Measurements from ENCODE around the gene HSPB6. TPM values are rescaled to one million over a fixed set of nuclear protein-coding genes. Genes with fewer than 3 reads are reported as not detected.

Gene HSPB6
- polyA plus RNA-seq, 1 donor (not counting 4 experiments of a cell fraction or from before 2014, with no cell fraction given), result not detected

GRCh38 chr19:35775046-35775297, 18.1 kb upstream of the HSPB6 start:
- dilution Hi-C loops (cut with MboI; ENCODE audit: extremely low pct_ligation_motif_present, low sequenced_read_pairs), result no loop called here
- peak overlapping the region in 2 of 3 experiments; percentile 58 to 60 for H3K4me3 ChIP-seq (ENCODE audit: control insufficient read depth in 2 of 3, extremely low read depth in 1 of 3, insufficient read depth in 2 of 3, low read depth in 1 of 3, low read length in 3 of 3)
- FAIRE-seq, result no peak
- H4K20me1 ChIP-seq (ENCODE audit: control insufficient read depth, extremely low read depth, insufficient read depth, low read length), result no peaks in the 10 kb centered on the region
- no peak for TF ChIP-seq CTCF (optimal IDR thresholded peaks at IDR 0.05 in 1 of 3, IDR thresholded peaks at IDR 0.05 in 1 of 3, conservative IDR thresholded peaks at IDR 0.05 in 1 of 3; ENCODE audit: extremely low read depth in 1 of 3, insufficient read depth in 2 of 3, low read length in 3 of 3)
- TF ChIP-seq EZH2 (IDR thresholded peaks at IDR 0.05; ENCODE audit: low read length), result no peak
- H3K4me2 ChIP-seq (ENCODE audit: control insufficient read depth, extremely low read depth, insufficient read depth, low read depth, low read length), result peak overlapping the region; percentile 80
- no peaks in the 10 kb centered on the region for H3K27me3 ChIP-seq (ENCODE audit: control insufficient read depth, extremely low read depth, insufficient read depth, low read length)
- H3K9me3 ChIP-seq (ENCODE audit: control insufficient read depth, low read depth, low read length), result no peaks in the 10 kb centered on the region
- no peaks in the 10 kb centered on the region for H3K36me3 ChIP-seq (ENCODE audit: control insufficient read depth in 2 of 2, extremely low read depth in 1 of 2, insufficient read depth in 2 of 2, low read length in 2 of 2)
- no peaks in the 10 kb centered on the region for H3K79me2 ChIP-seq (ENCODE audit: control insufficient read depth, insufficient read depth, low read length)
- H2AFZ ChIP-seq (ENCODE audit: control insufficient read depth, low read length), result peak overlapping the region; percentile 35
- H3K9ac ChIP-seq (ENCODE audit: control insufficient read depth, extremely low read depth, insufficient read depth, low read length), result no peak overlapping the region
- peaks cover 4% of the 10 kb centered on the region for H3K4me1 ChIP-seq (ENCODE audit: control insufficient read depth, extremely low read depth, insufficient read depth, low read length)
- H3K27ac ChIP-seq (ENCODE audit: control insufficient read depth, insufficient read depth, low read length), result no peak overlapping the region
- DNase-seq (ENCODE audit: low read depth, low spot score), result no peak
- no peaks in the 10 kb centered on the region for H3K9me1 ChIP-seq (ENCODE audit: control insufficient read depth, extremely low read depth, insufficient read depth, low read length)

DNA sequence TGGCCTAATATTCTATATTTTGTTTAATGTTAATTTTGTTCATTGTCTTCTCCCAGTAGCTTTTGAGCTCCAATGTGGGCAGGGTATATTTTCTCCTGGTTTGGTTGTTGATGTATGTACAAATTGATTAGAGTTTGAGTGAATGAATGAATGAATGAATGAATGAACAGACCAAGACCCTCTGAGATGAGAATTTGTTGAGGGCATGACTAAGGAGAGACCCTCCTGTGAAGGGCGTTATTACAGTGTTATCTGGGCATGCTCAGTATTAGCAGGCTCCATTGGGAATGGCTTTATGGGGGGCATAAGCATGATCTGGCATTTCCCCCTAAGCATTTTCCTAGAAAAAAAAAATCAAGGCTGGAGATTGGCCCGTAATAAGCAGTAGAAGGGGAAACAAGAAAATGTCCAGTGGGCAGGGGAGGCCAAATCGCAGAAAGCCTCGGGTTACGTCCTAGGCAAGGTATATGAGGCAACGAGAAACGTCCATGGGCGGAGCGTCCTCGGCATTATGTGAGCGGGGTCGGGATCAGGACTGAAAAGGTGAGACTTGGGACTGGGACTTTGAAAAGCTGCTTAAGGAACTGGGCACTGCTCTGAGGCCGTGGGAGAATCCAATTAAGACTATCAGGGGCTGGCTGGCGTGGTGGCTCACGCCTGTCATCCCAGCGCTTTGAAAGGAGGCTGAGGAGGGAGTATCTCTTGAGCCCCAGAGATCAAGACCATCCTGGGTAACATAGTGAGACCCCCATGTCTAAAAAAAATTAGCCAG, 17.6 kb upstream of the HSPB6 start:
- DNase-seq (ENCODE audit: low read depth, low spot score) (no peak), FAIRE-seq (no peak)
- Histone ChIP-seq H4K20me1 (ENCODE audit: control insufficient read depth, extremely low read depth, insufficient read depth, low read length) (no peaks in the 10 kb centered on the region), H2AFZ (ENCODE audit: control insufficient read depth, low read length) (no peak overlapping the region), H3K9me3 (ENCODE audit: control insufficient read depth, low read depth, low read length) (no peaks in the 10 kb centered on the region), H3K4me3 (ENCODE audit: control insufficient read depth in 2 of 3, extremely low read depth in 1 of 3, insufficient read depth in 2 of 3, low read depth in 1 of 3, low read length in 3 of 3) (peak overlapping the region in 2 of 3 experiments; percentile 58 to 60), H3K4me2 (ENCODE audit: control insufficient read depth, extremely low read depth, insufficient read depth, low read depth, low read length) (peak overlapping the region; percentile 80), H3K4me1 (ENCODE audit: control insufficient read depth, extremely low read depth, insufficient read depth, low read length) (peaks cover 4% of the 10 kb centered on the region), H3K27ac (ENCODE audit: control insufficient read depth, insufficient read depth, low read length) (no peak overlapping the region), H3K9me1 (ENCODE audit: control insufficient read depth, extremely low read depth, insufficient read depth, low read length) (no peaks in the 10 kb centered on the region), H3K36me3 (ENCODE audit: control insufficient read depth in 2 of 2, extremely low read depth in 1 of 2, insufficient read depth in 2 of 2, low read length in 2 of 2) (no peaks in the 10 kb centered on the region), H3K9ac (ENCODE audit: control insufficient read depth, extremely low read depth, insufficient read depth, low read length) (no peak overlapping the region), H3K79me2 (ENCODE audit: control insufficient read depth, insufficient read depth, low read length) (no peaks in the 10 kb centered on the region), H3K27me3 (ENCODE audit: control insufficient read depth, extremely low read depth, insufficient read depth, low read length) (no peaks in the 10 kb centered on the region)
- TF ChIP-seq EZH2 (IDR thresholded peaks at IDR 0.05; ENCODE audit: low read length) (no peak), CTCF (optimal IDR thresholded peaks at IDR 0.05 in 1 of 3, IDR thresholded peaks at IDR 0.05 in 1 of 3, conservative IDR thresholded peaks at IDR 0.05 in 1 of 3; ENCODE audit: extremely low read depth in 1 of 3, insufficient read depth in 2 of 3, low read length in 3 of 3) (no peak)
- dilution Hi-C loops (cut with MboI; ENCODE audit: extremely low pct_ligation_motif_present, low sequenced_read_pairs), result no loop called here
